ENCODE results near the gene GPR39. TPM values are rescaled to one million over a fixed set of nuclear protein-coding genes. Genes with fewer than 3 reads are reported as not detected.

GPR39 gene
- total and polyA plus RNA-seq, 4 donors: 0.23 to 0.42 TPM; not detected in 2

- DNase-seq (no peak), ATAC-seq (ENCODE audit: low FRiP score) (no peak)
- Histone ChIP-seq H3K4me1 (ENCODE audit: control insufficient read depth in 1 of 2, insufficient read depth in 2 of 2, low read length in 2 of 2) (no peaks in the 10 kb centered on the region), H3K36me3 (ENCODE audit: control insufficient read depth in 1 of 2, insufficient read depth in 2 of 2, low read length in 1 of 2) (no peaks in the 10 kb centered on the region), H3K4me3 (ENCODE audit: low read length in 2 of 2) (no peak overlapping the region), H3K27me3 (ENCODE audit: control insufficient read depth in 1 of 2, insufficient read depth in 2 of 2, low read length in 1 of 2) (no peaks in the 10 kb centered on the region), H3K9me3 (ENCODE audit: control insufficient read depth, low read length) (peaks cover 5% of the 10 kb centered on the region), H3K27ac (ENCODE audit: low read depth in 1 of 2, low read length in 2 of 2) (no peak overlapping the region)
- WGBS, 2 donors: 71 to 74% methylated on average over 2 of the region's 2 CpGs
- intact Hi-C loops (cut with DNase I): no loop called here
These were observed 13.5 kb downstream of the GPR39 start for GRCh38 chr2:132429941-132430573.

GRCh38 chr2:132430895-132431294 lies 14.3 kb downstream of the GPR39 start:
- Histone ChIP-seq H3K4me1 (ENCODE audit: control insufficient read depth in 1 of 2, insufficient read depth in 2 of 2, low read length in 2 of 2) (no peaks in the 10 kb centered on the region), H3K36me3 (ENCODE audit: control insufficient read depth in 1 of 2, insufficient read depth in 2 of 2, low read length in 1 of 2) (no peaks in the 10 kb centered on the region), H3K9me3 (ENCODE audit: control insufficient read depth, low read length) (peaks cover 5% of the 10 kb centered on the region), H3K27me3 (ENCODE audit: control insufficient read depth in 1 of 2, insufficient read depth in 2 of 2, low read length in 1 of 2) (no peaks in the 10 kb centered on the region), H3K4me3 (ENCODE audit: low read length in 2 of 2) (no peak overlapping the region), H3K27ac (ENCODE audit: low read depth in 1 of 2, low read length in 2 of 2) (no peak overlapping the region)
- intact Hi-C loops (cut with DNase I): no loop called here
- DNase-seq: no peak
- no peak for ATAC-seq (ENCODE audit: low FRiP score)

- intact Hi-C loops (cut with DNase I): no loop called here
These were observed 21.5 kb downstream of the GPR39 start for GRCh38 chr2:132437852-132438669.

DNA sequence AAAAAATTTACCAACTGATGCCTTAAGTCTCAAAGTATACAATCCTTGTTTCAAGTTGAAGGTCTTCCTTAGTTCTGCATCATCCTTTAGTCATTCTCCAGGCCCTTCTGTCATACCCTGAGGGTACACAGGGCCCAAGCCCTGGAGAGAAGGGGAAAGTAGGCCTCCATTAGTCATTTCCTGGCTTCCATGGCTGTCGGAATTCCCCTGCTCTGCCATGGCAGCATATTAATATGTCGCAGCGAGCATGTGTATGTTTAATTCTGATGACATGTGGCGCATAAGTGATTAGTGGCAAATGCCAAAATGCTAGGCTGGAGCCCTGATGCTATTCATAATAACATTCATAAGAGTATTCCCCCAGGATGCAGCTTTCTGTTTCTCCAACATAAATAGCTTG lies 22.1 kb downstream of the GPR39 start:
- DNase-seq (no peak), ATAC-seq (ENCODE audit: low FRiP score) (no peak)
- WGBS, 2 donors: 24 to 29% methylated on average over 4 of the region's 4 CpGs
- no peaks in the 10 kb centered on the region for H3K4me1 ChIP-seq (ENCODE audit: control insufficient read depth in 1 of 2, insufficient read depth in 2 of 2, low read length in 2 of 2)
- no peak overlapping the region for H3K4me3 ChIP-seq (ENCODE audit: low read length in 2 of 2)
- intact Hi-C loops (cut with DNase I): no loop called here
- H3K9me3 ChIP-seq (ENCODE audit: control insufficient read depth, low read length): no peaks in the 10 kb centered on the region
- no peaks in the 10 kb centered on the region for H3K27me3 ChIP-seq (ENCODE audit: control insufficient read depth in 1 of 2, insufficient read depth in 2 of 2, low read length in 1 of 2)
- H3K36me3 ChIP-seq (ENCODE audit: control insufficient read depth in 1 of 2, insufficient read depth in 2 of 2, low read length in 1 of 2): no peaks in the 10 kb centered on the region
- H3K27ac ChIP-seq (ENCODE audit: low read depth in 1 of 2, low read length in 2 of 2): no peak overlapping the region

More at GRCh38 chr2:132437852-132438669, 21.5 kb downstream of the GPR39 start:
- 77 to 89% methylated on average over 5 of the region's 5 CpGs for WGBS, 2 donors
- Histone ChIP-seq H3K27ac (ENCODE audit: low read depth in 1 of 2, low read length in 2 of 2) (no peak overlapping the region), H3K4me3 (ENCODE audit: low read length in 2 of 2) (no peak overlapping the region), H3K9me3 (ENCODE audit: control insufficient read depth, low read length) (no peaks in the 10 kb centered on the region), H3K36me3 (ENCODE audit: control insufficient read depth in 1 of 2, insufficient read depth in 2 of 2, low read length in 1 of 2) (no peaks in the 10 kb centered on the region), H3K27me3 (ENCODE audit: control insufficient read depth in 1 of 2, insufficient read depth in 2 of 2, low read length in 1 of 2) (no peaks in the 10 kb centered on the region), H3K4me1 (ENCODE audit: control insufficient read depth in 1 of 2, insufficient read depth in 2 of 2, low read length in 2 of 2) (no peaks in the 10 kb centered on the region)
- DNase-seq: no peak
- no peak for ATAC-seq (ENCODE audit: low FRiP score)

DNA sequence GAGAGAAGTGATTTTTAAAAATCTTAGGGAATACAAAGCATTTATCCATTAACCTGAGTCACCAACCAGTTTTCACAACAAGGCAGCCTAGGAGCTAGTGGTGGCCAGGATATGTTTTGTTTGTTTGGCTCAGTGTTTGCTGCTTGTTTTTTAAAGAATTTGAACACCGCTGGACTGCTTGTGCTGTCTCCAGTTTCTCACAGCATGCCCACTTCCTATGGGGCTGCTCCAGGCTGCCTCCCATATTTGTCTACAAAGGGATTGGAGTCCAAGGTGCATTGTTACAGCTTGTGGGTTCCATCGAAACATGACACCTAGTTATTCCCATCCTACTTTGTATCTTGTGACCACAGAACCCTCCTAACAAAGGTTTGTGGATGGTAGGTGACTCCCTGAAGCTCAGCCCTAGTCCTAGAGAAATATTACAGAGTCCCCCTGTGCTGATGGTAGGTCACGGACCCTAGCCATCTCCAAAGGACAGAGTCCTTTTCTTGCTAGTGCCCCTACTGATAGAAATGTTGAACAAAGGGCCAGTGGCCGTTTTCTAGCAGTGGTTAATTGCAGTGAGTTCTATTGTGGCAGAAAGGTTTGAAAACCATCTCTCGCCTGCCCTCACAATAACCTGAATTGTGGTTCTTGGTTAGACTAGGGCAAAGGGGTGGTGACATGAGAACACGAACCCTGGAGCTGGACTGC lies 23.2 kb downstream of the GPR39 start:
- 63 to 72% methylated on average over 6 of the region's 6 CpGs for WGBS, 2 donors
- no peaks in the 10 kb centered on the region for H3K36me3 ChIP-seq (ENCODE audit: control insufficient read depth in 1 of 2, insufficient read depth in 2 of 2, low read length in 1 of 2)
- intact Hi-C loops (cut with DNase I): no loop called here

DNA sequence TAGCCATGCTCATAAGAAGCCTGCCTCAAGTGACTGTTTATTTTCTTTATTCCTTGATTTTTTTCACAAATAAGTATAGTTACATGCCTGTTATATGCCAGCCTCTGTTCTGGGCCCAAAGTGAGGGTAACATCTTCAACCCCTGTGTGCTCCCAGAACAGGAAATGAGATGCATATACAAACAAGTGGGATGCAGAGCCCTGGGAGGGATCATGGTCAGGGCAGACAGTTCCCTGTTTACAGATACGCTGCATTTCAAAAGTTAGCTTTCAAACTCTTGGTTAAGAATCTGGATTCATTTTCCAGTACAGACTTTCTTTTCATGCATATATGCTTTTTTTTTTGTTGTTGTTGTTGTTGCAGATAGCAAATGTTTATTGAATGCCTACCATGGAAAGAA lies 24.4 kb downstream of the GPR39 start:
- no peaks in the 10 kb centered on the region for H3K36me3 ChIP-seq (ENCODE audit: control insufficient read depth in 1 of 2, insufficient read depth in 2 of 2, low read length in 1 of 2)
- 78 to 83% methylated on average over 1 of the region's 1 CpG for WGBS, 2 donors
- H3K27me3 ChIP-seq (ENCODE audit: control insufficient read depth in 1 of 2, insufficient read depth in 2 of 2, low read length in 1 of 2): no peaks in the 10 kb centered on the region
- no peak overlapping the region for H3K4me3 ChIP-seq (ENCODE audit: low read length in 2 of 2)
- no peak for DNase-seq
- no peaks in the 10 kb centered on the region for H3K9me3 ChIP-seq (ENCODE audit: control insufficient read depth, low read length)
- no peak overlapping the region for H3K27ac ChIP-seq (ENCODE audit: low read depth in 1 of 2, low read length in 2 of 2)
- intact Hi-C loops (cut with DNase I): no loop called here
- no peaks in the 10 kb centered on the region for H3K4me1 ChIP-seq (ENCODE audit: control insufficient read depth in 1 of 2, insufficient read depth in 2 of 2, low read length in 2 of 2)
- no peak for ATAC-seq (ENCODE audit: low FRiP score)

More for the DNA sequence above, 23.2 kb downstream of the GPR39 start:
- no peaks in the 10 kb centered on the region for H3K9me3 ChIP-seq (ENCODE audit: control insufficient read depth, low read length)
- no peaks in the 10 kb centered on the region for H3K4me1 ChIP-seq (ENCODE audit: control insufficient read depth in 1 of 2, insufficient read depth in 2 of 2, low read length in 2 of 2)
- H3K27me3 ChIP-seq (ENCODE audit: control insufficient read depth in 1 of 2, insufficient read depth in 2 of 2, low read length in 1 of 2): no peaks in the 10 kb centered on the region
- H3K4me3 ChIP-seq (ENCODE audit: low read length in 2 of 2): no peak overlapping the region
- ATAC-seq (ENCODE audit: low FRiP score) (no peak), DNase-seq (no peak)
- H3K27ac ChIP-seq (ENCODE audit: low read depth in 1 of 2, low read length in 2 of 2): no peak overlapping the region

GRCh38 chr2:132442278-132442677 lies 25.7 kb downstream of the GPR39 start:
- ATAC-seq (ENCODE audit: low FRiP score): no peak
- no peaks in the 10 kb centered on the region for H3K4me1 ChIP-seq (ENCODE audit: control insufficient read depth in 1 of 2, insufficient read depth in 2 of 2, low read length in 2 of 2)
- H3K36me3 ChIP-seq (ENCODE audit: control insufficient read depth in 1 of 2, insufficient read depth in 2 of 2, low read length in 1 of 2): no peaks in the 10 kb centered on the region
- intact Hi-C loops (cut with DNase I): no loop called here
- H3K4me3 ChIP-seq (ENCODE audit: low read length in 2 of 2): no peak overlapping the region
- no peaks in the 10 kb centered on the region for H3K27me3 ChIP-seq (ENCODE audit: control insufficient read depth in 1 of 2, insufficient read depth in 2 of 2, low read length in 1 of 2)
- H3K27ac ChIP-seq (ENCODE audit: low read depth in 1 of 2, low read length in 2 of 2): no peak overlapping the region
- H3K9me3 ChIP-seq (ENCODE audit: control insufficient read depth, low read length): no peaks in the 10 kb centered on the region
- no peak for DNase-seq
- WGBS, 2 donors: 68 to 73% methylated on average over 7 of the region's 7 CpGs

GRCh38 chr2:132443106-132443505 lies 26.5 kb downstream of the GPR39 start:
- DNase-seq (no peak), ATAC-seq (ENCODE audit: low FRiP score) (no peak)
- 87 to 92% methylated on average over 4 of the region's 4 CpGs for WGBS, 2 donors
- Histone ChIP-seq H3K27ac (ENCODE audit: low read depth in 1 of 2, low read length in 2 of 2) (no peak overlapping the region), H3K27me3 (ENCODE audit: control insufficient read depth in 1 of 2, insufficient read depth in 2 of 2, low read length in 1 of 2) (no peaks in the 10 kb centered on the region), H3K9me3 (ENCODE audit: control insufficient read depth, low read length) (no peaks in the 10 kb centered on the region), H3K4me1 (ENCODE audit: control insufficient read depth in 1 of 2, insufficient read depth in 2 of 2, low read length in 2 of 2) (no peaks in the 10 kb centered on the region), H3K4me3 (ENCODE audit: low read length in 2 of 2) (no peak overlapping the region), H3K36me3 (ENCODE audit: control insufficient read depth in 1 of 2, insufficient read depth in 2 of 2, low read length in 1 of 2) (no peaks in the 10 kb centered on the region)
- intact Hi-C loops (cut with DNase I): no loop called here

All from aorta (tissue), 5 donors.